Measurements from ENCODE around the gene PRR36. TPM values are rescaled to one million over a fixed set of nuclear protein-coding genes. Genes with fewer than 3 reads are reported as not detected.

The PRR36 gene
- total RNA-seq, 1 experiment from 2014 or later = 21.9 TPM

DNA sequence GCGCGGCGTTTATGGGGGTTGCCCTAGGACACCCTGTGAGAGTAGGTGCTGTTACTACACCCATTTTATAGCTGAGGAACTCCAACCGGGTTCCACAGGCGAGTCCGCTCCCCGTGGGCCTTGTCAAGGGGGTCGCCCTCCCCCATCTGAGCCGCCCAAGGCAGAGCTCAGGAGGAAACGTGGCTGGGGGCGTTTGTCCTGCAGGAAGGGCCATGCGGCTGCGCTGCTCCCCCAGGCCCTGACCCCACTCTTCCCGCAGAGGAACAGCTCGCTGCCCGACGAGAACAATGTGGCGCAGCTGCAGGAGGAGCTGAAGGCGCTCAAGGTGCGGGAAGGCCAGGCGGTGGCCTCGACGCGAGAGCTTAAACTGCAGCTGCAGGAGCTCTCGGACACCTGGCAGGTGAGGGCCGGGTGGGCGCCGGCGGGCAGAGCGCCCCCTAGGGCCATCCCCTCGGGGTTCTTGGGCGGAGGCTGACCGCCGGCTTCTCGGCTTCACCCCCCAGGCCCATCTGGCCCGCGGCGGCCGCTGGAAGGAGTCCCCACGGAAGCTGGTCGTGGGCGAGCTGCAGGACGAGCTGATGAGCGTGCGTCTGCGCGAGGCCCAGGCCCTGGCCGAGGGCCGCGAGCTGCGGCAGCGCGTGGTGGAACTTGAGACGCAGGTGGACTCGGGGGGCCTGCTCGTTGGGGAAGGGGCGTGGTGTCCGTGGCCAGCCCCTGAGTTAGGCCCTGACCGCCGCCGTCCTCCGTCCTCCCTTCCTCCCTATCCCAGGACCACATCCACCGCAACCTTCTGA is 12.4 kb downstream of the PRR36 start (continued):
- TF ChIP-seq TP53 (CRISPR knock-in tag; IDR thresholded peaks at IDR 0.05) (0 out of 2 replicates have a peak, but pooled peaks have one; percentile 61), ZNF416 (CRISPR knock-in tag; IDR thresholded peaks at IDR 0.05) (no peak), JAZF1 (CRISPR knock-in tag; IDR thresholded peaks at IDR 0.05) (no peak), RELA (CRISPR knock-in tag; IDR thresholded peaks at IDR 0.05; ENCODE audit: borderline replicate concordance) (no peak), ZNF219 (CRISPR knock-in tag; IDR thresholded peaks at IDR 0.05; ENCODE audit: borderline replicate concordance) (no peak), GABPB1 (CRISPR knock-in tag; IDR thresholded peaks at IDR 0.05) (no peak), ZNF671 (CRISPR knock-in tag; IDR thresholded peaks at IDR 0.05) (no peak), ZNF423 (CRISPR knock-in tag; IDR thresholded peaks at IDR 0.05) (peak; percentile 70; the same call in 1 of the 2 replicates), NFYB (CRISPR knock-in tag; conservative IDR thresholded peaks at IDR 0.05; ENCODE audit: low read depth) (no peak), ELF4 (CRISPR knock-in tag; IDR thresholded peaks at IDR 0.05; ENCODE audit: low read depth) (no peak), ATF1 (CRISPR knock-in tag; IDR thresholded peaks at IDR 0.05) (no peak), NR1H2 (CRISPR knock-in tag; IDR thresholded peaks at IDR 0.05) (no peak), FOXK1 (CRISPR knock-in tag; IDR thresholded peaks at IDR 0.05) (0 out of 2 replicates have a peak, but pooled peaks have one; percentile 22), IRF2 (CRISPR knock-in tag; IDR thresholded peaks at IDR 0.05; ENCODE audit: borderline replicate concordance, low read depth) (no peak), ZNF121 (CRISPR knock-in tag; IDR thresholded peaks at IDR 0.05) (no peak)
- TF ChIP-seq, protein P1, sequence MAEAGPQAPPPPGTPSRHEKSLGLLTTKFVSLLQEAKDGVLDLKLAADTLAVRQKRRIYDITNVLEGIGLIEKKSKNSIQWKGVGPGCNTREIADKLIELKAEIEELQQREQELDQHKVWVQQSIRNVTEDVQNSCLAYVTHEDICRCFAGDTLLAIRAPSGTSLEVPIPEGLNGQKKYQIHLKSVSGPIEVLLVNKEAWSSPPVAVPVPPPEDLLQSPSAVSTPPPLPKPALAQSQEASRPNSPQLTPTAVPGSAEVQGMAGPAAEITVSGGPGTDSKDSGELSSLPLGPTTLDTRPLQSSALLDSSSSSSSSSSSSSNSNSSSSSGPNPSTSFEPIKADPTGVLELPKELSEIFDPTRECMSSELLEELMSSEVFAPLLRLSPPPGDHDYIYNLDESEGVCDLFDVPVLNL (CRISPR knock-in tag; IDR thresholded peaks at IDR 0.05; ENCODE audit: borderline replicate concordance, low read depth) = no peak

DNA sequence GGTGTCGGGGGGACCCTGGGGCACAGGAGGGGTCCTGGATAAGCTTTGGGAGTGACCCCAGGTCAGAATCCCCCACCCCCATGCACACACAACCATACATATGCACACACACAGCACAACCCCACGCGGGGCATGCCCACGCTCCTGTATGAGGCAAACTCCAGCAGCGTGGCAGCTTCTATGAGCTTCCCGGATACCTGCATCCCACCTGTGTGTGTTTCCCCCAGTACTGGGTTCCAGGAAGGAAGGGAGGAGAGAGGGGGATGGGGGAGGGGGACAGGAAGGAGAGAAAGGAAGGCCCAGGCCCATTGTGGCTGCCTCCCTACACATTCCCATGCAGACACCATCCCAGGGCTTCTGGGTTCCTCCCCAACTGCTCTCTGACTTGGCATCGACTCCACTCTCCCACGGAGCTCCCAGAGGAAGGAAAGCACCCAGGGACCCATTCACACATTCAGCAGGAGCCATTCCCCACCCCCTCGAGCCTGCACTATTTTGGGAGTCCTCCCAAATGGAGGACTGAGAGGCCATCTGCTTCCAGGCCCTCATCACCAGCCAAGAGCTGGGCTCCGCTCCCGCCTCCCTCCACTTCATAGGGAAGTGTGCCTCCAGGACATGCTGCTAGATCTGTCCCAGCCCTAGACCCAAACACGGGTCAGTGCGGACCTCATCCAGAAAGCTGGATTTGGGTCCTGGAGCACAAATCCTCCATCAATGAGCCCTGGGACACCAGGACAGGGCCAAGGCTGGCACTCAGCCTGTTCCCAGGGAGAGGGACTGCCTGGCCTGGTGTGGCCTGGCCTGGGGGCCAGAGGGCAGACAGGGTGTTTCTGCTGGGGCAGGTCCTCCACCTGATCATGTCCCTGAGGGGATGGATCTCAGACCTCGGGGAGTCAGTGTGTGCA is 13.2 kb downstream of the PRR36 start:
- peak overlapping the region; percentile 79 for H3K4me3 Mint-ChIP-seq
- TF ChIP-seq, protein P2, sequence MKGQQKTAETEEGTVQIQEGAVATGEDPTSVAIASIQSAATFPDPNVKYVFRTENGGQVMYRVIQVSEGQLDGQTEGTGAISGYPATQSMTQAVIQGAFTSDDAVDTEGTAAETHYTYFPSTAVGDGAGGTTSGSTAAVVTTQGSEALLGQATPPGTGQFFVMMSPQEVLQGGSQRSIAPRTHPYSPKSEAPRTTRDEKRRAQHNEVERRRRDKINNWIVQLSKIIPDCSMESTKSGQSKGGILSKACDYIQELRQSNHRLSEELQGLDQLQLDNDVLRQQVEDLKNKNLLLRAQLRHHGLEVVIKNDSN (CRISPR knock-in tag; IDR thresholded peaks at IDR 0.05) = no peak
- TF ChIP-seq TP53 (CRISPR knock-in tag; IDR thresholded peaks at IDR 0.05) (0 out of 2 replicates have a peak, but pooled peaks have one; percentile 2), ZNF416 (CRISPR knock-in tag; IDR thresholded peaks at IDR 0.05) (no peak), ZNF263 (CRISPR knock-in tag; IDR thresholded peaks at IDR 0.05; ENCODE audit: low read depth) (peak; percentile 84; the same call in 1 of the 2 replicates), FOXP1 (CRISPR knock-in tag; IDR thresholded peaks at IDR 0.05; ENCODE audit: borderline replicate concordance) (no peak)
- TF ChIP-seq, protein P3, sequence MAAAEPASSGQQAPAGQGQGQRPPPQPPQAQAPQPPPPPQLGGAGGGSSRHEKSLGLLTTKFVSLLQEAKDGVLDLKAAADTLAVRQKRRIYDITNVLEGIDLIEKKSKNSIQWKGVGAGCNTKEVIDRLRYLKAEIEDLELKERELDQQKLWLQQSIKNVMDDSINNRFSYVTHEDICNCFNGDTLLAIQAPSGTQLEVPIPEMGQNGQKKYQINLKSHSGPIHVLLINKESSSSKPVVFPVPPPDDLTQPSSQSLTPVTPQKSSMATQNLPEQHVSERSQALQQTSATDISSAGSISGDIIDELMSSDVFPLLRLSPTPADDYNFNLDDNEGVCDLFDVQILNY (CRISPR knock-in tag; IDR thresholded peaks at IDR 0.05) = no peak
- ATAC-seq (no peak), DNase-seq (ENCODE audit: low spot score) (no peak)
- ChIA-PET POLR2A (interaction anchor here (0.6 to 1.2 kb wide), 7 partner anchors 10 to 82 kb away, joined by 3 to 11 read pairs (median 3); partner anchors contain the start of gene TIMM44), CTCF (interaction anchor here (0.6 to 4.5 kb wide), 29 partner anchors 8 to 1400 kb away, joined by 3 to 45 read pairs (median 7); partner anchors contain the start of genes LRRC8E, MAP2K7, PET100 and PRR36)
- H3K4me1 Mint-ChIP-seq = peaks cover 21% of the 10 kb centered on the region
- H3K36me3 Mint-ChIP-seq = no peaks in the 10 kb centered on the region
- no peaks in the 10 kb centered on the region for H3K9me3 Mint-ChIP-seq
- peaks cover 76% of the 10 kb centered on the region for H3K27me3 Mint-ChIP-seq (ENCODE audit: low read depth)
- H3K27ac Mint-ChIP-seq = no peak overlapping the region
